Fibroblast of lung (primary cell): ENCODE data around the gene FAM131A. TPM values are rescaled to one million over a fixed set of nuclear protein-coding genes. Genes with fewer than 3 reads are reported as not detected.
A peak's percentile ranks its signal among the peaks of the same experiment; 100 is the strongest.

ENCODE experiments used
- DNase-seq, 2 donors: peaks; one replicate each; pipeline versions ENCODE4 v3.0.0 to v3.0.0-alpha.2; 2010; ENCODE audit warnings: low read depth in 2 of 2
- H2AFZ ChIP-seq: 2 replicates; pipeline ENCODE4 v1.5.1; 2012; ENCODE audit warnings: low read length, control low read depth, inconsistent platforms
- H3K27ac ChIP-seq: 2 replicates; pipeline ENCODE4 v1.5.1; 2011; ENCODE audit warnings: low read length, control low read depth; ENCODE audit not compliant: insufficient read depth
- H3K27me3 ChIP-seq: 2 replicates; pipeline ENCODE4 v1.5.1; 2011; ENCODE audit warnings: mild to moderate bottlenecking, low read length; ENCODE audit not compliant: control insufficient read depth, insufficient read depth
- H3K36me3 ChIP-seq: 2 replicates; pipeline ENCODE4 v1.5.1; 2011; ENCODE audit warnings: low read length; ENCODE audit not compliant: control insufficient read depth, insufficient read depth
- H3K4me1 ChIP-seq: 2 replicates; pipeline ENCODE4 v1.5.1; 2011; ENCODE audit warnings: low read length; ENCODE audit not compliant: control insufficient read depth, insufficient read depth; ENCODE audit errors: extremely low read depth
- H3K4me2 ChIP-seq: 2 replicates; pipeline ENCODE4 v1.5.1; 2011; ENCODE audit warnings: low read length, control low read depth; ENCODE audit not compliant: insufficient read depth; ENCODE audit errors: extremely low read depth
- H3K4me3 ChIP-seq, 4 experiments: fragments of 200-600 bp in 1 of 4; sonication (generic) in 1 of 4; replicated peaks in 1 of 4; 2 replicates each; pipeline ENCODE4 v1.5.1; 2011 to 2016; ENCODE audit warnings: low read length in 4 of 4, low read depth in 3 of 4, mild to moderate bottlenecking in 3 of 4, control low read depth in 2 of 4, inconsistent platforms in 1 of 4, mixed read lengths in 1 of 4; ENCODE audit not compliant: insufficient read depth in 1 of 4; ENCODE audit errors: control extremely low read depth in 1 of 4
- H3K79me2 ChIP-seq: 2 replicates; pipeline ENCODE4 v1.5.1; 2012; ENCODE audit warnings: mild to moderate bottlenecking, low read length, inconsistent platforms; ENCODE audit not compliant: control insufficient read depth, insufficient read depth
- H3K9ac ChIP-seq: 2 replicates; pipeline ENCODE4 v1.5.1; 2011; ENCODE audit warnings: mild to moderate bottlenecking, low read length, control low read depth; ENCODE audit not compliant: insufficient read depth
- H3K9me3 ChIP-seq: 2 replicates; pipeline ENCODE4 v1.5.1; 2012; ENCODE audit warnings: low read depth, low read length; ENCODE audit not compliant: control insufficient read depth, insufficient read depth
- H4K20me1 ChIP-seq: 2 replicates; pipeline ENCODE4 v1.5.1; 2011; ENCODE audit warnings: low read length; ENCODE audit not compliant: control insufficient read depth, insufficient read depth; ENCODE audit errors: extremely low read depth
- EZH2 ChIP-seq: IDR thresholded peaks from 2 replicates; pipeline ENCODE4 v1.5.1; 2012; ENCODE audit warnings: low read length, control low read depth, mild to moderate bottlenecking; ENCODE audit errors: missing control alignments
- polyA plus RNA-seq, 2 donors: library from polyadenylated mRNA; depleted of rRNA in 1 of 2; stranded (reverse) in 1 of 2; unstranded in 1 of 2; fragments of >200 nt; gene quantifications; 2 replicates each; pipeline ENCODE4 v1.2.1, GENCODE V29; 2011 to 2012; ENCODE audit warnings: missing spikeins in 1 of 2
- total RNA-seq: library from RNA; depleted of rRNA; stranded (reverse); fragments of >200 nt; gene quantifications from 2 replicates; pipeline ENCODE4 v1.2.1, GENCODE V29; 2014
- TF ChIP-seq, protein P1 (sequence below), 2 donors: IDR thresholded peaks in 1 of 2; conservative IDR thresholded peaks in 1 of 2; 1 replicate in 1 of 2; 2 replicates in 1 of 2; pipeline ENCODE4 v1.5.1; 2011 to 2012; ENCODE audit warnings: low read length in 2 of 2, control low read depth in 1 of 2, inconsistent platforms in 1 of 2, low read depth in 1 of 2, mild to moderate bottlenecking in 1 of 2

FAM131A gene
- total and polyA plus RNA-seq, 2 donors (not counting 1 experiment from before 2014, with no cell fraction given) = 9.3 to 22.3 TPM

DNA sequence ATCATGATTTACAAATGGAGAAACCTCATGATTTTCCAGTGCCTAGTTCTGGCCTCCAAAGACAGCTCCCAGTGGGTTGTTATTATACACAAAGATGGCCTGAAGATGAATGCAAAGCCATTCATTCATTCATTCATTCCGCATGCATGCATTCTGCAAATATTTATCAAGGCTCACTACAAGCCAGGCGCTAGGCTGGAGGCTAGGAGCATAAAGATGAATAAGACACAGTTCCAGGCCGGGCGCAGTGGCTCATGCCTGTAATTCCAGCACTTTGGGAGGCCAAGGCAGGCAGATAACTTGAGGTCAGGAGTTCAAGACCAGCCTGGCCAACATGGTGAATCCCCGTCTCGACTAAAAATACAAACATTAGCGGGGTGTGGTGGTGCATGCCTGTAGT is 40.8 kb upstream of the FAM131A start:
- Histone ChIP-seq H3K4me1 (peaks cover 5% of the 10 kb centered on the region), H3K4me2 (no peak overlapping the region), H3K9ac (no peak overlapping the region), H3K4me3 (no peak overlapping the region), H3K36me3 (peaks cover under 1% of the 10 kb centered on the region), H4K20me1 (no peaks in the 10 kb centered on the region), H2AFZ (no peak overlapping the region), H3K27ac (no peak overlapping the region), H3K27me3 (peaks cover 7% of the 10 kb centered on the region), H3K9me3 (no peaks in the 10 kb centered on the region), H3K79me2 (peaks cover 24% of the 10 kb centered on the region)
- DNase-seq = no peak
- no peak for TF ChIP-seq EZH2
- TF ChIP-seq, protein P1, sequence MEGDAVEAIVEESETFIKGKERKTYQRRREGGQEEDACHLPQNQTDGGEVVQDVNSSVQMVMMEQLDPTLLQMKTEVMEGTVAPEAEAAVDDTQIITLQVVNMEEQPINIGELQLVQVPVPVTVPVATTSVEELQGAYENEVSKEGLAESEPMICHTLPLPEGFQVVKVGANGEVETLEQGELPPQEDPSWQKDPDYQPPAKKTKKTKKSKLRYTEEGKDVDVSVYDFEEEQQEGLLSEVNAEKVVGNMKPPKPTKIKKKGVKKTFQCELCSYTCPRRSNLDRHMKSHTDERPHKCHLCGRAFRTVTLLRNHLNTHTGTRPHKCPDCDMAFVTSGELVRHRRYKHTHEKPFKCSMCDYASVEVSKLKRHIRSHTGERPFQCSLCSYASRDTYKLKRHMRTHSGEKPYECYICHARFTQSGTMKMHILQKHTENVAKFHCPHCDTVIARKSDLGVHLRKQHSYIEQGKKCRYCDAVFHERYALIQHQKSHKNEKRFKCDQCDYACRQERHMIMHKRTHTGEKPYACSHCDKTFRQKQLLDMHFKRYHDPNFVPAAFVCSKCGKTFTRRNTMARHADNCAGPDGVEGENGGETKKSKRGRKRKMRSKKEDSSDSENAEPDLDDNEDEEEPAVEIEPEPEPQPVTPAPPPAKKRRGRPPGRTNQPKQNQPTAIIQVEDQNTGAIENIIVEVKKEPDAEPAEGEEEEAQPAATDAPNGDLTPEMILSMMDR (conservative IDR thresholded peaks at IDR 0.05 in 1 of 2, IDR thresholded peaks at IDR 0.05 in 1 of 2; ENCODE audit: low read depth in 1 of 2, low read length in 2 of 2) = no peak

DNA sequence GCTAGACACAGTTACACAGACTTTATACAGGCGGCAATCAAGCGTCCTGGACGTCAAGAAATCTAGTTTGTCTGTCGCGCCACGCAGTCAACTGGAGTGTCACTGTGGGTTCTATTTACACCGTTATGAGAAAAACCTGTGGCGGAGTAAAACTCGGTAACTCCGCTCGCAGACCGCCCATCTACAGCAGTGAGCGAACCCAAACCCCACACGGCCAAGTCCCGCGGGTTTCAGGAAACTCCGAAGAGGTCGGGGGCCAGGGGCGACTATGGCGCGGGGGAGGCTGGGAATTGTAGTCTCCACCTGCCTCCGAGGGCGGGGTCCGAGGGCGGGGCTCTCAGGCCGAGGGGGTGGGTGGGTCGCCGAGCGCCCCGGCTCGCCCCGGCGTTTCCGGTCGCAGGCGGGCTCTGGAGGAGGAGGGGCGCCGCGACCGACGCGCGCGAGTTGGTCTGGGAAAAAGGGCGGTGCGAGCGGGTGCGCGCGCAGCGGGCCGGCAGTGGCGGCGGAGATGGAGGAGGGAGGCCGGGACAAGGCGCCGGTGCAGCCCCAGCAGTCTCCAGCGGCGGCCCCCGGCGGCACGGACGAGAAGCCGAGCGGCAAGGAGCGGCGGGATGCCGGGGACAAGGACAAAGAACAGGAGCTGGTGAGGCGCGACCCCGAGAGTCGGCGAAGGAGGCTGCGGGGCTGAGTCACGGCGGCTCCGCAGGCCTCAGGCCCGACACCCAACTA is 38.5 kb upstream of the FAM131A start, which contains the start of gene PSMD2:
Gene PSMD2, plus strand, starts transcription at position 483 of the 729 bp plus-strand sequence. Its CDS starts 26 bp downstream, at position 509.
- peak within 1 kb of the TSS; percentile 96 for H3K4me2 ChIP-seq
- H3K4me1 ChIP-seq = peaks cover 5% of the 10 kb centered on the region
- H3K27me3 ChIP-seq = peaks cover 2% of the 10 kb centered on the region
- peak; percentile 92 to 95 for DNase-seq
- peak within 1 kb of the TSS; percentile 98 for H2AFZ ChIP-seq
- TF ChIP-seq, protein P1 (conservative IDR thresholded peaks at IDR 0.05 in 1 of 2, IDR thresholded peaks at IDR 0.05 in 1 of 2; ENCODE audit: low read depth in 1 of 2, low read length in 2 of 2) = no peak
- no peak for TF ChIP-seq EZH2
- H3K4me3 ChIP-seq = peak within 1 kb of the TSS; percentile 91 to 99 (median 98)
- H3K9me3 ChIP-seq = no peaks in the 10 kb centered on the region
- H3K36me3 ChIP-seq = peaks cover 9% of the 10 kb centered on the region
- H3K9ac ChIP-seq = peak within 1 kb of the TSS; percentile 78
- H4K20me1 ChIP-seq = no peaks in the 10 kb centered on the region
- peak within 1 kb of the TSS; percentile 91 for H3K27ac ChIP-seq
- H3K79me2 ChIP-seq = peaks cover 40% of the 10 kb centered on the region

DNA sequence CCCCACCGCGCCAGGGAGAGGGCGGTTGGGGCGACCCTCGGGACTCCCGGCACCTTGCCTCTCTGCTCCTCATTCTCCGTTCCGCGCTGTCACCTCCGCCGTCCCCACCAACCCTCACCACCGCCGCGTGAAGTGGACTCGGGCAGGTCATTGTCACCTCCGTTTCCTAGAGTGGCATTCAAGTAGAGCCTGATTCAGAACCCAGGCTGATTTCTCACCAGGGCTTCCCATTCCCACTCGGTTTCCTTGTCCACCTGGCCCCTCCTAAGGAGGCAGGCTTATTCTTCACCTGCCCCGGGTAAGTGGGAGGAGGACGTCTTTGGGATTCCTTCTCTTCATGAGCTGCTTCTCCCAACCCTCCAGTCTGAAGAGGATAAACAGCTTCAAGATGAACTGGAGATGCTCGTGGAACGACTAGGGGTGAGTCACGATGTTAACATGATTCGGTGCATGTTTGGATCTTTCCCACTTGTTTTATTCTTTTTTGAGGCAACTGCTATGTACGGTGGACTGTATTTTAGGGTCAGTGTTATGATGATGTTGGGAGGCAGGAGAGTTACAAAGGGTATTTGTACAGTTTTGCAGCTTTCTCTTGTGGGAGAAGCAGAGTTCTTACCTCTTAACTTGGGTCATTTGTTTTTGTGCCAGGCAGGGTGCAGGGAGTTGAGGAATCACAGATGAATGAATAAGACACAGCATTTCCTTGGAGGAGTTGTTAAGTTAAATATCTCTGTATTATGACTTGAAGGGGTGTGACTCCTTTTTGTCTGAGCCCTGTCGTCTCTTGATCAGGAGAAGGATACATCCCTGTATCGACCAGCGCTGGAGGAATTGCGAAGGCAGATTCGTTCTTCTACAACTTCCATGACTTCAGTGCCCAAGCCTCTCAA is 37.7 kb upstream of the FAM131A start:
- Histone ChIP-seq H3K27ac (peak overlapping the region; percentile 91), H2AFZ (peak overlapping the region; percentile 18), H3K4me1 (peaks cover 5% of the 10 kb centered on the region), H3K27me3 (peaks cover 2% of the 10 kb centered on the region), H3K36me3 (peaks cover 12% of the 10 kb centered on the region), H3K4me2 (peak overlapping the region; percentile 88), H3K4me3 (peak overlapping the region; percentile 88 to 99 (median 98)), H3K9me3 (no peaks in the 10 kb centered on the region), H4K20me1 (no peaks in the 10 kb centered on the region), H3K79me2 (peaks cover 44% of the 10 kb centered on the region), H3K9ac (peak overlapping the region; percentile 78)
- DNase-seq = peak; percentile 28 to 59
- TF ChIP-seq EZH2 = no peak
- TF ChIP-seq, protein P1 (conservative IDR thresholded peaks at IDR 0.05 in 1 of 2, IDR thresholded peaks at IDR 0.05 in 1 of 2; ENCODE audit: low read depth in 1 of 2, low read length in 2 of 2) = no peak
